ENCODE measurements around the gene CDH20. TPM values are rescaled to one million over a fixed set of nuclear protein-coding genes. Genes with fewer than 3 reads are reported as not detected.

Gene CDH20
- total RNA-seq, 4 donors from 2014 or later = 5.9 TPM; not detected in 3

- no peak for DNase-seq
- Histone ChIP-seq H3K4me1 (no peaks in the 10 kb centered on the region), H3K27me3 (no peaks in the 10 kb centered on the region), H3K9me3 (no peaks in the 10 kb centered on the region), H3K36me3 (no peaks in the 10 kb centered on the region), H3K4me3 (no peak overlapping the region), H3K27ac (no peak overlapping the region)
- intact Hi-C loops (cut with DNase I; ENCODE audit: low total_unique reads) = no loop called here
- TF ChIP-seq POLR2A (IDR thresholded peaks at IDR 0.05) (no peak), CTCF (IDR thresholded peaks at IDR 0.05) (no peak)
These were observed 131.4 kb downstream of the CDH20 start for GRCh38 chr18:61464551-61465142.

GRCh38 chr18:61466736-61467135, 133.5 kb downstream of the CDH20 start:
- H3K36me3 ChIP-seq = no peaks in the 10 kb centered on the region
- intact Hi-C loops (cut with DNase I; ENCODE audit: low total_unique reads) = no loop called here
- no peak overlapping the region for H3K4me3 ChIP-seq
- no peaks in the 10 kb centered on the region for H3K27me3 ChIP-seq
- no peaks in the 10 kb centered on the region for H3K4me1 ChIP-seq
- DNase-seq = no peak
- TF ChIP-seq POLR2A (IDR thresholded peaks at IDR 0.05) (no peak), CTCF (IDR thresholded peaks at IDR 0.05) (no peak)
- no peaks in the 10 kb centered on the region for H3K9me3 ChIP-seq
- H3K27ac ChIP-seq = no peak overlapping the region

GRCh38 chr18:61470031-61470674, 136.9 kb downstream of the CDH20 start:
- H3K27me3 ChIP-seq = no peaks in the 10 kb centered on the region
- no peak for DNase-seq
- H3K36me3 ChIP-seq = no peaks in the 10 kb centered on the region
- H3K4me3 ChIP-seq = no peak overlapping the region
- intact Hi-C loops (cut with DNase I; ENCODE audit: low total_unique reads) = no loop called here
- no peaks in the 10 kb centered on the region for H3K4me1 ChIP-seq
- H3K9me3 ChIP-seq = no peaks in the 10 kb centered on the region
- no peak overlapping the region for H3K27ac ChIP-seq
- no peak for TF ChIP-seq CTCF (IDR thresholded peaks at IDR 0.05)
- TF ChIP-seq POLR2A (IDR thresholded peaks at IDR 0.05) = no peak

GRCh38 chr18:61471541-61471940, 138.3 kb downstream of the CDH20 start:
- no peak overlapping the region for H3K4me3 ChIP-seq
- no peak for DNase-seq
- intact Hi-C loops (cut with DNase I; ENCODE audit: low total_unique reads) = no loop called here

More at GRCh38 chr18:61471541-61471940, 138.3 kb downstream of the CDH20 start:
- H3K27me3 ChIP-seq = no peaks in the 10 kb centered on the region
- H3K4me1 ChIP-seq = no peaks in the 10 kb centered on the region
- H3K27ac ChIP-seq = no peak overlapping the region
- TF ChIP-seq CTCF (IDR thresholded peaks at IDR 0.05) (no peak), POLR2A (IDR thresholded peaks at IDR 0.05) (no peak)
- no peaks in the 10 kb centered on the region for H3K36me3 ChIP-seq
- no peaks in the 10 kb centered on the region for H3K9me3 ChIP-seq

All from uterus (tissue), 4 donors.